ENCODE measurements around the gene FRMD8. TPM values are rescaled to one million over a fixed set of nuclear protein-coding genes. Genes with fewer than 3 reads are reported as not detected.
A peak's percentile ranks its signal among the peaks of the same experiment; 100 is the strongest.

FRMD8 gene
- total RNA-seq, 1 donor from 2014 or later = 49.6 TPM

GRCh38 chr11:65383778-65384177 is 2.7 kb upstream of the FRMD8 start:
- H3K27ac Mint-ChIP-seq (ENCODE audit: unreplicated experiment) = peak overlapping the region; percentile 99
- peak overlapping the region; percentile 10 for H3K4me3 Mint-ChIP-seq (ENCODE audit: unreplicated experiment)
- H3K9me3 Mint-ChIP-seq (ENCODE audit: low read depth) = no peaks in the 10 kb centered on the region
- no peak for TF ChIP-seq CTCF (IDR thresholded peaks at IDR 0.05)
- no peaks in the 10 kb centered on the region for H3K36me3 Mint-ChIP-seq (ENCODE audit: low read depth)
- no peak for DNase-seq (ENCODE audit: low spot score)
- H3K27me3 Mint-ChIP-seq (ENCODE audit: low read depth) = no peaks in the 10 kb centered on the region
- peaks cover 65% of the 10 kb centered on the region for H3K4me1 Mint-ChIP-seq (ENCODE audit: low read depth)

- DNase-seq (ENCODE audit: low spot score) = no peak
- Mint-ChIP-seq H3K27me3 (ENCODE audit: low read depth) (no peaks in the 10 kb centered on the region), H3K4me3 (ENCODE audit: unreplicated experiment) (no peak overlapping the region), H3K9me3 (ENCODE audit: low read depth) (no peaks in the 10 kb centered on the region), H3K4me1 (ENCODE audit: low read depth) (peaks cover 71% of the 10 kb centered on the region), H3K27ac (ENCODE audit: unreplicated experiment) (peak overlapping the region; percentile 99), H3K36me3 (ENCODE audit: low read depth) (no peaks in the 10 kb centered on the region)
- no peak for TF ChIP-seq CTCF (IDR thresholded peaks at IDR 0.05)
These were observed 2.0 kb upstream of the FRMD8 start for GRCh38 chr11:65384301-65384889.

- H3K36me3 Mint-ChIP-seq (ENCODE audit: low read depth) = peaks cover 4% of the 10 kb centered on the region
- peak overlapping the region; percentile 87 for H3K27ac Mint-ChIP-seq (ENCODE audit: unreplicated experiment)
- H3K4me3 Mint-ChIP-seq (ENCODE audit: unreplicated experiment) = peak overlapping the region; percentile 54
- DNase-seq (ENCODE audit: low spot score) = no peak
- no peaks in the 10 kb centered on the region for H3K9me3 Mint-ChIP-seq (ENCODE audit: low read depth)
- peaks cover 70% of the 10 kb centered on the region for H3K4me1 Mint-ChIP-seq (ENCODE audit: low read depth)
- no peak for TF ChIP-seq CTCF (IDR thresholded peaks at IDR 0.05)
- no peaks in the 10 kb centered on the region for H3K27me3 Mint-ChIP-seq (ENCODE audit: low read depth)
These were observed 2.3 kb downstream of the FRMD8 start for GRCh38 chr11:65388731-65389130.

- DNase-seq (ENCODE audit: low spot score) = peak; percentile 90
- Mint-ChIP-seq H3K4me3 (ENCODE audit: unreplicated experiment) (peak overlapping the region; percentile 63), H3K4me1 (ENCODE audit: low read depth) (peaks cover 62% of the 10 kb centered on the region), H3K9me3 (ENCODE audit: low read depth) (no peaks in the 10 kb centered on the region), H3K27ac (ENCODE audit: unreplicated experiment) (peak overlapping the region; percentile 87), H3K27me3 (ENCODE audit: low read depth) (no peaks in the 10 kb centered on the region), H3K36me3 (ENCODE audit: low read depth) (peaks cover 4% of the 10 kb centered on the region)
- no peak for TF ChIP-seq CTCF (IDR thresholded peaks at IDR 0.05)
These were observed 3.0 kb downstream of the FRMD8 start for GRCh38 chr11:65389294-65389980.

- no peaks in the 10 kb centered on the region for H3K27me3 Mint-ChIP-seq (ENCODE audit: low read depth)
- H3K4me3 Mint-ChIP-seq (ENCODE audit: unreplicated experiment) = peak overlapping the region; percentile 63
- no peaks in the 10 kb centered on the region for H3K9me3 Mint-ChIP-seq (ENCODE audit: low read depth)
- TF ChIP-seq CTCF (IDR thresholded peaks at IDR 0.05) = no peak
- DNase-seq (ENCODE audit: low spot score) = no peak
- peak overlapping the region; percentile 87 for H3K27ac Mint-ChIP-seq (ENCODE audit: unreplicated experiment)
- H3K4me1 Mint-ChIP-seq (ENCODE audit: low read depth) = peaks cover 55% of the 10 kb centered on the region
- peaks cover 4% of the 10 kb centered on the region for H3K36me3 Mint-ChIP-seq (ENCODE audit: low read depth)
These were observed 3.9 kb downstream of the FRMD8 start for GRCh38 chr11:65390099-65390941.
